Measurements from ENCODE around the gene TRMT112. TPM values are rescaled to one million over a fixed set of nuclear protein-coding genes. Genes with fewer than 3 reads are reported as not detected.

The TRMT112 gene
- total RNA-seq, 6 experiments from 2014 or later = 58.0 to 122 (median 85.3) TPM

DNA sequence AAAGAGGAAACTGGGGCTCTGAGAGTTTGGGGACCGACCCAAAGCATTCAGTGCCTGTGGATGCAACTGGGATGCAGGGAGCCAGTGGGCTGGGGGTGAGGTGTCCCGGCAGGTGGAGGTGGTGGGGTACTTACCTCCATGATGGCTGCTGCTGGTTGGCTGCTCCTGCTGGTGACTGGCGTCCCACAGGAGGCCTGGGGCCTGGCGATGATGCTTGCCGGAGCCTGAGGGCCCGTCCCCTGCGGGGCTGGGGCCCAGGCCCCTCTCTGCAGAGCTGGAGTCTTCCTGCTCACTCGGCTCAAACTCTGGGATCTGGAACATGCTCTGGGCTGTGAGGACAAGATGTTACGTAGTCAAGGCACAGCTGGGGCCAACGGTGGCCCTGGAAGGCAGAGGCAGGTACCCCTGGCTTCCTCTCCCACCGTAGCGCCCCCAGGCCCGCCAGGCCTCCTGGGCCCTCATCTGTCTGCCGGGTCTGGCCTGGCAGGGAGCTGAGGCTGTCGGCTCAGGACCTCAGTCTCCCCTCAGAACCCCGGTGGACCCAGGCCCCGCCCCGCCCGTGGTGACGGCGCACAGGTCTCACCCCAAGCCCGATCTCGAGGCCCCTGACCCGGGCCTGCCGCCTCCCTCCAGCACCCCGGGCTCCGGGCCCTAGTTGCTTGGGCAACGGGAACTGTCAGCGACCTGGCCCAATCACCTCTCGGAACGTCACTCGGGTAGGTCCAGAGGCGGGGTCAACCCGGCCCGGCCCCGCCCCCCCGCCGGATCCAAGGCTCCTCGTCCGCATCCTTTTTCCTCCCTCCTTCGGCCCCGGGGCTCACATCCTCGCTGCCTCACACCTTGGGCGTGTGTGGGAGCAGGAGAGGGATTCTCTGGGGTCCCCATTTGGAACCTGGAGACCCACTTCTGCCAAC is 33.1 kb downstream of the TRMT112 start, which contains the start of gene BAD:
Gene BAD (minus strand): TSS at position 618 of the 914 bp plus-strand sequence. CDS start 297 bp downstream, at position 321.
- TF ChIP-seq POLR2A (IDR thresholded peaks at IDR 0.05) = peak; percentile 36
- TF ChIP-seq, protein P1, sequence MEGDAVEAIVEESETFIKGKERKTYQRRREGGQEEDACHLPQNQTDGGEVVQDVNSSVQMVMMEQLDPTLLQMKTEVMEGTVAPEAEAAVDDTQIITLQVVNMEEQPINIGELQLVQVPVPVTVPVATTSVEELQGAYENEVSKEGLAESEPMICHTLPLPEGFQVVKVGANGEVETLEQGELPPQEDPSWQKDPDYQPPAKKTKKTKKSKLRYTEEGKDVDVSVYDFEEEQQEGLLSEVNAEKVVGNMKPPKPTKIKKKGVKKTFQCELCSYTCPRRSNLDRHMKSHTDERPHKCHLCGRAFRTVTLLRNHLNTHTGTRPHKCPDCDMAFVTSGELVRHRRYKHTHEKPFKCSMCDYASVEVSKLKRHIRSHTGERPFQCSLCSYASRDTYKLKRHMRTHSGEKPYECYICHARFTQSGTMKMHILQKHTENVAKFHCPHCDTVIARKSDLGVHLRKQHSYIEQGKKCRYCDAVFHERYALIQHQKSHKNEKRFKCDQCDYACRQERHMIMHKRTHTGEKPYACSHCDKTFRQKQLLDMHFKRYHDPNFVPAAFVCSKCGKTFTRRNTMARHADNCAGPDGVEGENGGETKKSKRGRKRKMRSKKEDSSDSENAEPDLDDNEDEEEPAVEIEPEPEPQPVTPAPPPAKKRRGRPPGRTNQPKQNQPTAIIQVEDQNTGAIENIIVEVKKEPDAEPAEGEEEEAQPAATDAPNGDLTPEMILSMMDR (IDR thresholded peaks at IDR 0.05) = no peak
- Histone ChIP-seq H3K9me3 (no peaks in the 10 kb centered on the region), H3K27ac (peak within 1 kb of the TSS; percentile 79 to 95 (median 83)), H3K4me3 (peak within 1 kb of the TSS; percentile 65 to 96 (median 93)), H3K36me3 (no peaks in the 10 kb centered on the region), H3K4me1 (peaks cover 0 to 12% (median 6%) of the 10 kb centered on the region in 4 donors), H3K27me3 (no peaks in the 10 kb centered on the region)
- WGBS (ENCODE audit: insufficient coverage, low coverage, low lambda C conversion rate, missing lambda C conversion rate) = 0% methylated on average over 6 of the region's 44 CpGs
- DNase-seq (peak; percentile 96 to 98 (median 98)), ATAC-seq (peak; percentile 89 to 94 (median 90))
- intact Hi-C loops (cut with DNase I) = no loop called here

DNA sequence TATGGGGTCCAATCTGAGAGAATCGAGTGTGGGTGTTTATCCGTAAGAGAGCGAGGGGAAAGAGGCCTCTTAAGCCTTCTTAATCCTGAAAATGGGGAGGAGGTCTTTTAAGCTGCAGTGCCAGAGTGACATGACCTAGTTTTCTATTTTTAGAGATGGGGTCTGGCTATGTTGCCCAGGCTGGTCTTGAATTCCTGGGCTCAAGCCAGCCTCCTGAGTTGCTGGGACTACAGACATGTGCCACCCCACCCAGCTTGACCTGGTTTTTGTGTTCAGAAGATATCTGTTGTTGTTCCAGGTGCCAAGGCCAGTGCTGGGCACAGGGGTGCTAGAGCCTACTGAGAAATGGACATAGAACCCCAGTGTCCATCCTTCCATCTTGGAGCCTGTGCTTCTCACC is 34.3 kb downstream of the TRMT112 start:
- H3K9me3 ChIP-seq = no peaks in the 10 kb centered on the region
- peaks cover 0 to 12% (median 6%) of the 10 kb centered on the region in 4 donors for H3K4me1 ChIP-seq
- ATAC-seq (no peak), DNase-seq (no peak)
- H3K27ac ChIP-seq = no peak overlapping the region
- no peak overlapping the region for H3K4me3 ChIP-seq
- intact Hi-C loops (cut with DNase I) = no loop called here
- TF ChIP-seq POLR2A (IDR thresholded peaks at IDR 0.05) = no peak
- H3K36me3 ChIP-seq = peaks cover 0 to 4% (median 0%) of the 10 kb centered on the region in 4 donors
- 100% methylated on average over 3 of the region's 3 CpGs for WGBS (ENCODE audit: insufficient coverage, low coverage, low lambda C conversion rate, missing lambda C conversion rate)
- H3K27me3 ChIP-seq = no peaks in the 10 kb centered on the region

DNA sequence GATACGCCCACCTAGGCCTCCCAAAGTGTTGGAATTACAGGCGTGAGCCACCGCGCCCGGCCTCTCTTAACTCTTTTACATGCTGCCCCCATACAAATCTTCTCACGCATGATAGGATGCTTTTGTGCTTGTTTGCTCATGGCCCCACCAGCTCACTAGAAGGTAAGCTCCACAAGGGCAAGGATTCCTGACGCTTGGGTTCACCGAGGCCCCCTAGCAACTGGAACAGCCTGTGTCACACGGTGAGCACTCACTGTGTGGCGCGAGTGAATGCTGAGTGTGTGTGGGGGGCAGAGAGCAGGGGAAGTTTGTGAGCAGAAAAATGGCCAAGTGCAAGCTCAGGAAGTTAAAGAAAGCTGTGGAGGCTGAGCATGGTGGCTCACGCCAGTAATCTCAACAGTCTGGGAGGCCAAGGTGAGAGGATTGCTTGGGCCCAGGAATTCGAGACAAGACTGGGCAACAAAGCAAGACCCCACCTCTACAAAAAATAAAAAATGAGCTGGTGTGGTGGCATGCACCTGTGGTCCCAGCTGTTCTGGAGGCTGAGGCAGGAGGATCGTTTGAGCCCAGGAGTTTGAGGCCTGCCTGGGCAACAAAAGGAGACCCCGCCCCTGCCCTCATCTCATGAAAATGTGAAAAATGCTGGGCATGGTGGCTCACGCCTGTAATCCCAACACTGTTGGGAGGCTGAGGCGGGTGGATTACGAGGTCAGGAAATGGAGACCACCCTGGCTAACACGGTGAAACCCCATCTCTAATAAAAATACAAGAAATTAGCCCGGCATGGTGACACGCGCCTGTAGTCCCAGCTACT is 35.2 kb downstream of the TRMT112 start:
- ATAC-seq = no peak
- no peak for DNase-seq
- TF ChIP-seq POLR2A (IDR thresholded peaks at IDR 0.05) = no peak
- TF ChIP-seq, protein P1 (IDR thresholded peaks at IDR 0.05) = no peak
- Histone ChIP-seq H3K27ac (no peak overlapping the region), H3K4me3 (no peak overlapping the region), H3K36me3 (peaks cover 0 to 8% (median 0%) of the 10 kb centered on the region in 4 donors), H3K4me1 (peaks cover 0 to 12% (median 6%) of the 10 kb centered on the region in 4 donors), H3K9me3 (no peaks in the 10 kb centered on the region), H3K27me3 (no peaks in the 10 kb centered on the region)
- WGBS (ENCODE audit: insufficient coverage, low coverage, low lambda C conversion rate, missing lambda C conversion rate) = 94% methylated on average over 22 of the region's 22 CpGs
- intact Hi-C loops (cut with DNase I) = no loop called here

DNA sequence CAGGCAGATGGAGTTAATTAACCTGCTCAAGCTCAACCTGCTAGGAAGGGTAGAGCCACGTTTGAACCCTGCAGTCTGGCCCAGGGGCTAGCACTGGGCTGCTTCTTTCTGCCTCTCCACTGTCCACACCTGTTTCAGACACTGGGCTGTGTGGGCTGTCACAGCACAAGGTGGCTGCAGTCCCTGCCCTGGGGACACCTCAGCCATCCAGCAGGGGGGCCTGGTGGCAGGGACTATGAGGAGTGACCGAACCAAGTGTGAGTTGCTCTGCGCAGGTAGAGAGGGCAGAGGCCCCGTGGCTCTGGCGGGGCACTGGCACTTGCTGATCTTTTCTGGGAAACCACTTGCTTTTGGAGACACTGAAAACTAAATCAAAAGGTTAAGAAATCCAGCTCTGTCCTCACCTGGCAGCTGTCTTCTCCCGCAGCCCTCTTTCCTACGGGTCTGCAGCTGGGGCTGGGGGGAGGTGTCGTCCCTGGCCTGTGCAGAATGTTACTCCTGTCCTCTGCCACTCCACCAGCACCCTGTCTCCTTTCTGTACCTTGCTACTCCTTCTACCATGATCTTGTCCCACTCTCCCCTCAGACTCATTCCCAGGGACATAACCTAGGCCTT is 38.7 kb downstream of the TRMT112 start:
- WGBS (ENCODE audit: insufficient coverage, low coverage, low lambda C conversion rate, missing lambda C conversion rate) = 89% methylated on average over 7 of the region's 8 CpGs
- DNase-seq = no peak
- intact Hi-C loops (cut with DNase I) = no loop called here

More for the DNA sequence above, 38.7 kb downstream of the TRMT112 start:
- Histone ChIP-seq H3K9me3 (no peaks in the 10 kb centered on the region), H3K4me3 (no peak overlapping the region), H3K27ac (no peak overlapping the region), H3K36me3 (peaks cover 0 to 14% (median 2%) of the 10 kb centered on the region in 4 donors), H3K4me1 (peaks cover 0 to 4% (median 1%) of the 10 kb centered on the region in 4 donors), H3K27me3 (no peaks in the 10 kb centered on the region)
- no peak for TF ChIP-seq POLR2A (IDR thresholded peaks at IDR 0.05)
- TF ChIP-seq, protein P1 (IDR thresholded peaks at IDR 0.05) = no peak
- ATAC-seq = no peak

Data from right lobe of liver (tissue), 6 donors.